K562 (cell line): ENCODE data around the gene MOCS3. TPM values are rescaled to one million over a fixed set of nuclear protein-coding genes. Genes with fewer than 3 reads are reported as not detected.
A peak's percentile ranks its signal among the peaks of the same experiment; 100 is the strongest.

Source experiments
- ARNT ChIP-seq, 2 experiments: fragments of 450-650 bp; IDR thresholded peaks; 2 replicates each; pipeline ENCODE4 v1.6.1; 2016; ENCODE audit warnings: mild to moderate bottlenecking in 1 of 2
- ASH1L ChIP-seq: fragments of 450-650 bp; IDR thresholded peaks from 2 replicates; pipeline ENCODE4 v1.6.1; 2018; ENCODE audit warnings: borderline replicate concordance, mild to moderate bottlenecking, low read depth; ENCODE audit not compliant: partially characterized antibody
- ATF1 ChIP-seq, 2 experiments: fragments of 450-650 bp in 1 of 2; IDR thresholded peaks; 2 replicates each; pipeline ENCODE4 v1.6.1; 2016; ENCODE audit warnings: missing compliant biosample characterization in 1 of 2, missing genetic modification characterization in 1 of 2
- E2F1 ChIP-seq: sonication (generic); formaldehyde crosslinking; IDR thresholded peaks from 2 replicates; pipeline ENCODE4 v1.8.1; 2023; ENCODE audit warnings: mild to moderate bottlenecking, missing genetic modification reagents, moderate library complexity
- ETV6 ChIP-seq, 3 experiments: fragments of 150-350 bp in 1 of 3; sonication (generic) in 1 of 3; formaldehyde crosslinking in 1 of 3; IDR thresholded peaks; 2 replicates each; pipeline versions ENCODE4 v1.6.1 to v1.8.0; 2014 to 2022; ENCODE audit warnings: borderline replicate concordance in 2 of 3, low read depth in 2 of 3, antibody characterized with exemption in 1 of 3, low read length in 1 of 3, mild to moderate bottlenecking in 1 of 3, missing genetic modification reagents in 1 of 3
- FOXK2 ChIP-seq, 2 experiments: fragments of 450-650 bp; IDR thresholded peaks in 1 of 2; conservative IDR thresholded peaks in 1 of 2; 2 replicates each; pipeline ENCODE4 v1.6.1; 2016; ENCODE audit warnings: low read depth in 2 of 2, mild to moderate bottlenecking in 1 of 2
- GABPB1 ChIP-seq: sonication (generic); formaldehyde crosslinking; IDR thresholded peaks from 2 replicates; pipeline ENCODE4 v1.8.0; 2022; ENCODE audit warnings: mild to moderate bottlenecking, missing genetic modification reagents
- GTF2E2 ChIP-seq: fragments of 200-800 bp; sonication (Bioruptor generic); IDR thresholded peaks from 2 replicates; pipeline ENCODE4 v1.6.1; 2016; ENCODE audit warnings: missing genetic modification characterization, missing compliant biosample characterization
- HDAC3 ChIP-seq: fragments of 450-650 bp; IDR thresholded peaks from 2 replicates; pipeline ENCODE4 v1.6.1; 2018; ENCODE audit warnings: borderline replicate concordance, mild to moderate bottlenecking, moderate library complexity; ENCODE audit not compliant: partially characterized antibody
- HDGF ChIP-seq: fragments of 450-650 bp; IDR thresholded peaks from 2 replicates; pipeline ENCODE4 v1.6.1; 2016
- NCOR1 ChIP-seq: fragments of 450-650 bp; IDR thresholded peaks from 2 replicates; pipeline ENCODE4 v1.6.1; 2016; ENCODE audit warnings: mild to moderate bottlenecking, moderate library complexity
- RERE ChIP-seq: sonication (generic); formaldehyde crosslinking; IDR thresholded peaks from 2 replicates; pipeline ENCODE4 v1.8.0; 2023; ENCODE audit warnings: missing genetic modification reagents, mild to moderate bottlenecking, borderline replicate concordance
- SAFB ChIP-seq: fragments of 200-400 bp; formaldehyde crosslinking; IDR thresholded peaks from 2 replicates; pipeline ENCODE4 v1.6.1; 2017; ENCODE audit warnings: low read depth, low read length, borderline replicate concordance
- SIN3A ChIP-seq, 2 experiments: fragments of 150-350 bp in 1 of 2; IDR thresholded peaks; 2 replicates each; pipeline ENCODE4 v1.6.1; 2011 to 2016; ENCODE audit warnings: borderline replicate concordance in 2 of 2, low read depth in 2 of 2, low read length in 2 of 2, mild to moderate bottlenecking in 2 of 2, moderate library complexity in 2 of 2; ENCODE audit not compliant: control insufficient read depth in 1 of 2
- ZBTB43 ChIP-seq: sonication (generic); formaldehyde crosslinking; IDR thresholded peaks from 2 replicates; pipeline ENCODE4 v1.8.0; 2023; ENCODE audit warnings: mild to moderate bottlenecking, missing genetic modification reagents
- ZEB2 ChIP-seq: fragments of 450-650 bp; IDR thresholded peaks from 2 replicates; pipeline ENCODE4 v1.6.1; 2016
- ZNF12 ChIP-seq: sonication (generic); formaldehyde crosslinking; IDR thresholded peaks from 2 replicates; pipeline ENCODE4 v1.4.0; 2020; ENCODE audit warnings: mild to moderate bottlenecking, missing genetic modification reagents
- ZNF232 ChIP-seq: sonication (generic); formaldehyde crosslinking; IDR thresholded peaks from 2 replicates; pipeline ENCODE4 v1.8.0; 2022; ENCODE audit warnings: mild to moderate bottlenecking, missing genetic modification reagents
- polyA plus RNA-seq, 8 experiments: library from polyadenylated mRNA; depleted of rRNA in 4 of 8; stranded (reverse) in 5 of 8; unstranded in 3 of 8; fragments of >200 nt; fragmentation: Nextera tagmentation in 2 of 8; fragmentation: Illumina TruSeq in 1 of 8; extraction: Ambion mirVana in 2 of 8; extraction: Trizol in 1 of 8; gene quantifications; 2 replicates each; pipeline versions ENCODE4 v1.2.1 to v1.2.3, GENCODE V29; 2011 to 2014; ENCODE audit warnings: inconsistent platforms in 1 of 8, missing spikeins in 1 of 8
- total RNA-seq, 7 experiments: library from RNA; depleted of rRNA in 6 of 7; stranded (reverse); fragments of >200 nt in 6 of 7; fragmentation: Illumina TruSeq in 2 of 7; extraction: Trizol in 2 of 7; gene quantifications; 2 replicates each; pipeline versions ENCODE4 v1.2.1 to v1.2.3, GENCODE V29; 2011 to 2021; ENCODE audit warnings: low replicate concordance in 1 of 7

Gene MOCS3
- total and polyA plus RNA-seq, 9 of the 15 experiments (the other 6 are each of a cell fraction or from before 2014, with no cell fraction given): 0.70 to 6.2 (median 2.9) TPM

GRCh38 chr20:50958615-50959542 lies at the start of gene MOCS3 (continued):
- TF ChIP-seq NCOR1 (0 out of 2 replicates have a peak, but pooled peaks have one; percentile 17), SIN3A (IDR thresholded peaks at IDR 0.05; ENCODE audit: borderline replicate concordance in 2 of 2, control insufficient read depth in 1 of 2, low read depth in 2 of 2, low read length in 2 of 2) (peak in 1 of 2 experiments; percentile 34; a peak in 3 of 4 replicates), RERE (CRISPR knock-in tag) (no peak), ARNT (IDR thresholded peaks at IDR 0.05) (peak in 1 of 2 experiments; percentile 34; a peak in 1 of 4 replicates), ZNF12 (CRISPR knock-in tag) (no peak), ZBTB43 (CRISPR knock-in tag) (no peak), HDAC3 (peak; percentile 67), GABPB1 (CRISPR knock-in tag) (peak; percentile 92), ZNF232 (CRISPR knock-in tag) (0 out of 2 replicates have a peak, but pooled peaks have one; percentile 33), ZEB2 (0 out of 2 replicates have a peak, but pooled peaks have one; percentile 9), ETV6 (IDR thresholded peaks at IDR 0.05; ENCODE audit: borderline replicate concordance in 1 of 2, low read depth in 2 of 2, low read length in 1 of 2) (peak in 1 of 2 experiments; percentile 83; a peak in 1 of 4 replicates), ETV6 (CRISPR knock-in tag; IDR thresholded peaks at IDR 0.05; ENCODE audit: borderline replicate concordance) (no peak), SAFB (peak; percentile 42; the same call in 1 of the 2 replicates), ASH1L (peak; percentile 84), GTF2E2 (tag) (peak; percentile 90), ATF1 (CRISPR knock-in tag; IDR thresholded peaks at IDR 0.05) (no peak), ATF1 (tag; IDR thresholded peaks at IDR 0.05) (peak; percentile 95), E2F1 (CRISPR knock-in tag) (0 out of 2 replicates have a peak, but pooled peaks have one; percentile 1), FOXK2 (conservative IDR thresholded peaks at IDR 0.05 in 1 of 2, IDR thresholded peaks at IDR 0.05 in 1 of 2; ENCODE audit: low read depth in 2 of 2) (peak; percentile 66 to 100), HDGF (no peak)
